ENCODE measurements around the gene AP4S1. TPM values are rescaled to one million over a fixed set of nuclear protein-coding genes. Genes with fewer than 3 reads are reported as not detected.

AP4S1 gene
- total RNA-seq, 1 experiment from 2014 or later: 8.3 TPM

- no peaks in the 10 kb centered on the region for H3K9me3 Mint-ChIP-seq (ENCODE audit: low read depth, unreplicated experiment)
- intact Hi-C loops (cut with micrococcal nuclease; ENCODE audit: unreplicated experiment): no loop called here
- CTCF ChIA-PET: no interaction called here
- TF ChIP-seq, protein P1, sequence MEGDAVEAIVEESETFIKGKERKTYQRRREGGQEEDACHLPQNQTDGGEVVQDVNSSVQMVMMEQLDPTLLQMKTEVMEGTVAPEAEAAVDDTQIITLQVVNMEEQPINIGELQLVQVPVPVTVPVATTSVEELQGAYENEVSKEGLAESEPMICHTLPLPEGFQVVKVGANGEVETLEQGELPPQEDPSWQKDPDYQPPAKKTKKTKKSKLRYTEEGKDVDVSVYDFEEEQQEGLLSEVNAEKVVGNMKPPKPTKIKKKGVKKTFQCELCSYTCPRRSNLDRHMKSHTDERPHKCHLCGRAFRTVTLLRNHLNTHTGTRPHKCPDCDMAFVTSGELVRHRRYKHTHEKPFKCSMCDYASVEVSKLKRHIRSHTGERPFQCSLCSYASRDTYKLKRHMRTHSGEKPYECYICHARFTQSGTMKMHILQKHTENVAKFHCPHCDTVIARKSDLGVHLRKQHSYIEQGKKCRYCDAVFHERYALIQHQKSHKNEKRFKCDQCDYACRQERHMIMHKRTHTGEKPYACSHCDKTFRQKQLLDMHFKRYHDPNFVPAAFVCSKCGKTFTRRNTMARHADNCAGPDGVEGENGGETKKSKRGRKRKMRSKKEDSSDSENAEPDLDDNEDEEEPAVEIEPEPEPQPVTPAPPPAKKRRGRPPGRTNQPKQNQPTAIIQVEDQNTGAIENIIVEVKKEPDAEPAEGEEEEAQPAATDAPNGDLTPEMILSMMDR (IDR thresholded peaks at IDR 0.05; ENCODE audit: unreplicated experiment): no peak
- no TSS peak for BruUV-seq (replicated peaks)
- H3K36me3 Mint-ChIP-seq (ENCODE audit: insufficient read depth, unreplicated experiment): no peaks in the 10 kb centered on the region
- no peak overlapping the region for H3K4me3 Mint-ChIP-seq (ENCODE audit: low read depth, unreplicated experiment)
- peaks cover 22% of the 10 kb centered on the region for H3K4me1 Mint-ChIP-seq (ENCODE audit: low read depth, unreplicated experiment)
- H3K27me3 Mint-ChIP-seq (ENCODE audit: unreplicated experiment): no peaks in the 10 kb centered on the region
- DNase-seq: no peak
- no peak overlapping the region for H3K27ac Mint-ChIP-seq (ENCODE audit: unreplicated experiment)
These were observed 34.7 kb upstream of the AP4S1 start for GRCh38 chr14:30990770-30991169.

DNA sequence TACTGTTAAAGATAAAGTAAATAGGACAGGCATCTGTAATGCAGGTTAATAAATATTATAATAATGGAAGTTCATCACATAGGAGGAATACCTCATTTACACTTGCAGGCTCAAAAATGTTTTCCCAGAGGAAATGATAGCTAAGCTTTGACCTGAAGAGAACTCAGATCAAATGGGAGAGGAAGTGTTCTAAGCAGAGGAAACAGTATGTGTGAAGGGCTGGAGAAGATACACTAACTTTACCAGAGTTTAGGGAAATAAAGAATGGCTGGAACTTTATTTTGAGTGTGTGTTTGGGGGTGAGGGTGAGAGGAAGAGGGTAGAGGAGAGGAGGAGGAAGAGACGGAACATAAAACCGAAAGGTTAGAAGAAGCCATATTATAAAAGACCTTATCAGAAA is 34.0 kb upstream of the AP4S1 start:
- TF ChIP-seq, protein P1 (IDR thresholded peaks at IDR 0.05; ENCODE audit: unreplicated experiment): no peak
- no peaks in the 10 kb centered on the region for H3K36me3 Mint-ChIP-seq (ENCODE audit: insufficient read depth, unreplicated experiment)
- H3K27ac Mint-ChIP-seq (ENCODE audit: unreplicated experiment): no peak overlapping the region
- CTCF ChIA-PET: no interaction called here
- H3K9me3 Mint-ChIP-seq (ENCODE audit: low read depth, unreplicated experiment): no peaks in the 10 kb centered on the region
- peaks cover 22% of the 10 kb centered on the region for H3K4me1 Mint-ChIP-seq (ENCODE audit: low read depth, unreplicated experiment)
- intact Hi-C loops (cut with micrococcal nuclease; ENCODE audit: unreplicated experiment): no loop called here
- no peak overlapping the region for H3K4me3 Mint-ChIP-seq (ENCODE audit: low read depth, unreplicated experiment)
- H3K27me3 Mint-ChIP-seq (ENCODE audit: unreplicated experiment): no peaks in the 10 kb centered on the region
- BruUV-seq (replicated peaks): no TSS peak
- DNase-seq: no peak

DNA sequence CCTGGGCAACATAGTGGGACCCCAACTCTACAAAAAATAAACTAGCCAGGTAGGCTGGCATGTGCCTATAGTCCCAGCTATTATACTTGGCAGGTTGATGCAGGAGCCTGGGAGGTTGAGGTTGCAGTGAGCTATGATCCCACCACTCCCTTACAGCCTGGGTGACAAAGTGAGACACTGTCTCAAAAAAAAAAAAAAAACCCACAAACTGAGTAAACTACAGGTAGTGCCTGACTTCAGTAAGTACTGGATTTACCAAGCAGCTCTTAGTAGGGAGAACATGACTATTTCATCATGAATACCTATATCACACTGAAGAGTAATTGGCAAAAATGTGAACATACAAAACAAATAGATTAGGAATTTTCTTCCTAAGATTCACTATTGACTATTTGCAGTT is 32.4 kb upstream of the AP4S1 start:
- intact Hi-C loops (cut with micrococcal nuclease; ENCODE audit: unreplicated experiment): no loop called here
- Mint-ChIP-seq H3K9me3 (ENCODE audit: low read depth, unreplicated experiment) (no peaks in the 10 kb centered on the region), H3K4me3 (ENCODE audit: low read depth, unreplicated experiment) (no peak overlapping the region), H3K27me3 (ENCODE audit: unreplicated experiment) (no peaks in the 10 kb centered on the region), H3K27ac (ENCODE audit: unreplicated experiment) (no peak overlapping the region), H3K4me1 (ENCODE audit: low read depth, unreplicated experiment) (peaks cover 14% of the 10 kb centered on the region), H3K36me3 (ENCODE audit: insufficient read depth, unreplicated experiment) (no peaks in the 10 kb centered on the region)
- TF ChIP-seq, protein P1 (IDR thresholded peaks at IDR 0.05; ENCODE audit: unreplicated experiment): no peak
- CTCF ChIA-PET: interaction anchor here (0.6 kb wide), 1 partner anchor 33 kb away, joined by 3 read pairs; no protein-coding TSS in a partner anchor
- DNase-seq: no peak
- no TSS peak for BruUV-seq (replicated peaks)

DNA sequence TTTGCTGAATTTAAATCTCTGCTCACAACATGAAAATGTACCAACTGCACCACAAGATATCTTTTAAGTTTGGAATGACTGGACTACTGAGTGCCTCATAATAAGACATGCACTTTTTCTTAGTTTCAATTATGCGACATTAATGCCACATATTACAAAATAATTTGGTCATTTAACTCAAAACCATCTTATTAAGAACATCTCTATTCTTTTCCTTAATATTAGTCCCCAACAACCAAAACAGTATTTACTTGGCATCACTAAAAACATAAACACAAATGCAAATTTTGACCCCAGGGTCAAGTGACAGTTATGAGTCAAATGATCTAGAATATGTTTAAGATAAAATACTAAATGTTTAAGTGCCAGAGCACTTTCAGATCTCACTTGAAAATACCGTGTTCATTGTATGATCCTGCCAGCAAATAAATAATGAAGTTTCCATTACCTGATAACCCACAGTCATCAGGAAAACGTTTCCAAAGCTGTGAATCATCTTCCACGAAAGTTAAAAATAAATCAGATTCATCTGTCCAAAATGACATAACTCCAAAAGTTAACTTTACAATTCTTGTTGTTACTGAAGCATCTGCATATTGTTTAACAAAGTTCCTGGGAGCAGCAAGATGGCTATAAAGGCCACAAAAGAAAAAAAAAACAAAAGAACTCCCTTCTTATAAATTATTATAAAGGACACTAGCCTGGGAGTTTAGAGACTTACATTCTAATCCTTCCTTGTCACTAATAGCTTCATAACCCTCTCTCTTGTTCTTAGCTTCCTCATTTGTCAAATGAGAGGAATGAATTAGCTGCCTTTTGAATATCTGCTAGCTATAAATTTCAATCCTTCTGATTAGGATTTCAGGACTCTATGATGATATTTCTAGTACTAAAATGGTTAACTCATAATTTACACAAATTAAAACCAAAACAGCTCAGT is 30.5 kb upstream of the AP4S1 start:
- CTCF ChIA-PET: interaction anchor here (1.1 kb wide), 1 partner anchor 31 kb away, joined by 3 read pairs; the partner anchor contains the start of genes AP4S1 and STRN3
- no peaks in the 10 kb centered on the region for H3K36me3 Mint-ChIP-seq (ENCODE audit: insufficient read depth, unreplicated experiment)
- intact Hi-C loops (cut with micrococcal nuclease; ENCODE audit: unreplicated experiment): no loop called here

More for the DNA sequence above, 30.5 kb upstream of the AP4S1 start:
- no peak for DNase-seq
- H3K27ac Mint-ChIP-seq (ENCODE audit: unreplicated experiment): no peak overlapping the region
- no peaks in the 10 kb centered on the region for H3K27me3 Mint-ChIP-seq (ENCODE audit: unreplicated experiment)
- H3K4me1 Mint-ChIP-seq (ENCODE audit: low read depth, unreplicated experiment): no peaks in the 10 kb centered on the region
- H3K9me3 Mint-ChIP-seq (ENCODE audit: low read depth, unreplicated experiment): no peaks in the 10 kb centered on the region
- no TSS peak for BruUV-seq (replicated peaks)
- TF ChIP-seq, protein P1 (IDR thresholded peaks at IDR 0.05; ENCODE audit: unreplicated experiment): no peak
- no peak overlapping the region for H3K4me3 Mint-ChIP-seq (ENCODE audit: low read depth, unreplicated experiment)
